GM04504 (cell line): ENCODE measurements around the gene TMEM33.
A peak's percentile ranks its signal among the peaks of the same experiment; 100 is the strongest.
"Not testable (repeated sequence)": the region's sequence is repeated elsewhere in the genome, so short reads cannot be mapped to it uniquely, and the experiment has no call there.

Source experiments
- DNase-seq: peaks from one replicate; pipeline ENCODE4 v3.0.0-alpha.2; 2012; ENCODE audit warnings: low read depth

The TMEM33 gene

GRCh38 chr4:41934901-41935651 is at the start of gene TMEM33:
TSS of gene TMEM33 (plus strand) at chr4:41935429. CDS start at chr4:41935485, 56 bp downstream.
- peak; percentile 74 for DNase-seq

GRCh38 chr4:41885456-41885855 is 49.8 kb upstream of the TMEM33 start:
- no peak for DNase-seq

- DNase-seq, result no peak
Observed at GRCh38 chr4:41887277-41887676, 48.0 kb upstream of the TMEM33 start.

- DNase-seq, result peak; percentile 16
Observed at GRCh38 chr4:41887821-41888686, 47.2 kb upstream of the TMEM33 start.

- DNase-seq, result no peak
Observed at GRCh38 chr4:41888687-41889074, 46.5 kb upstream of the TMEM33 start.

GRCh38 chr4:41889317-41889716 is 45.9 kb upstream of the TMEM33 start:
- DNase-seq, result no peak

GRCh38 chr4:41890085-41890484 is 45.1 kb upstream of the TMEM33 start:
- DNase-seq, result no peak

- DNase-seq, result no peak
Observed at GRCh38 chr4:41896648-41897047, 38.6 kb upstream of the TMEM33 start.

GRCh38 chr4:41897698-41898097 is 37.5 kb upstream of the TMEM33 start:
- DNase-seq, result no peak

- not testable (repeated sequence) for DNase-seq
Observed at GRCh38 chr4:41909136-41909535, 26.1 kb upstream of the TMEM33 start.

- no peak for DNase-seq
Observed at GRCh38 chr4:41912546-41912945, 22.7 kb upstream of the TMEM33 start.

- DNase-seq, result no peak
Observed at GRCh38 chr4:41913509-41913908, 21.7 kb upstream of the TMEM33 start.

GRCh38 chr4:41918278-41918677 is 17.0 kb upstream of the TMEM33 start:
- no peak for DNase-seq

- DNase-seq, result not testable (repeated sequence)
Observed at GRCh38 chr4:41920416-41920815, 14.8 kb upstream of the TMEM33 start.

- DNase-seq, result no peak
Observed at GRCh38 chr4:41921476-41921875, 13.8 kb upstream of the TMEM33 start.

- no peak for DNase-seq
Observed at GRCh38 chr4:41927796-41928499, 7.3 kb upstream of the TMEM33 start.

GRCh38 chr4:41930139-41930831 is 4.9 kb upstream of the TMEM33 start:
- no peak for DNase-seq

GRCh38 chr4:41932988-41933387 is 2.2 kb upstream of the TMEM33 start:
- no peak for DNase-seq

GRCh38 chr4:41933997-41934503 is 1.2 kb upstream of the TMEM33 start:
- no peak for DNase-seq

- DNase-seq, result no peak
Observed at GRCh38 chr4:41934514-41934900, 722 bp upstream of the TMEM33 start.

GRCh38 chr4:41935652-41936021 is 408 bp downstream of the TMEM33 start:
- no peak for DNase-seq
